Suppressor macrophage treated with lipopolysaccharide for 1 hour (primary cell): ENCODE results near the gene TEKT1.
"Not testable (repeated sequence)": the region's sequence is repeated elsewhere in the genome, so short reads cannot be mapped to it uniquely, and the experiment has no call there.

ENCODE experiments used
- DNase-seq, 3 donors: peaks; one replicate each; pipeline ENCODE4 v3.0.0-alpha.2; 2020 to 2022

TEKT1 gene

GRCh38 chr17:6831661-6832263 lies at the start of gene TEKT1:
Gene TEKT1, minus strand, starts transcription at chr17:6831729. Its CDS starts 1,353 bp downstream, at chr17:6830376.
- DNase-seq: peak; percentile 82 to 85 (median 85)

GRCh38 chr17:6879221-6879975 lies 47.9 kb upstream of the TEKT1 start:
- peak in 2 of 3 donors; percentile 21 to 23 for DNase-seq

- not testable (repeated sequence) for DNase-seq
Measured at GRCh38 chr17:6875276-6875675, 43.7 kb upstream of the TEKT1 start.

- no peak for DNase-seq
Measured at GRCh38 chr17:6872936-6873335, 41.4 kb upstream of the TEKT1 start.

- no peak for DNase-seq
Measured at GRCh38 chr17:6870841-6871240, 39.3 kb upstream of the TEKT1 start.

GRCh38 chr17:6868582-6868981 lies 37.1 kb upstream of the TEKT1 start:
- no peak for DNase-seq

- no peak for DNase-seq
Measured at GRCh38 chr17:6867849-6868248, 36.3 kb upstream of the TEKT1 start.

- DNase-seq: no peak
Measured at GRCh38 chr17:6862825-6863224, 31.3 kb upstream of the TEKT1 start.

- no peak for DNase-seq
Measured at GRCh38 chr17:6862122-6862521, 30.6 kb upstream of the TEKT1 start.

GRCh38 chr17:6857904-6858303 lies 26.4 kb upstream of the TEKT1 start:
- no peak for DNase-seq

GRCh38 chr17:6857336-6857735 lies 25.8 kb upstream of the TEKT1 start:
- no peak for DNase-seq

GRCh38 chr17:6856051-6856450 lies 24.5 kb upstream of the TEKT1 start:
- no peak for DNase-seq

- no peak for DNase-seq
Measured at GRCh38 chr17:6853764-6854442, 22.4 kb upstream of the TEKT1 start.

GRCh38 chr17:6848545-6849179 lies 17.1 kb upstream of the TEKT1 start:
- not testable (repeated sequence) for DNase-seq

GRCh38 chr17:6846138-6846537 lies 14.6 kb upstream of the TEKT1 start:
- DNase-seq: not testable (repeated sequence)

- DNase-seq: not testable (repeated sequence)
Measured at GRCh38 chr17:6844406-6844805, 12.9 kb upstream of the TEKT1 start.

- peak; percentile 68 to 84 (median 78) for DNase-seq
Measured at GRCh38 chr17:6843241-6843880, 11.8 kb upstream of the TEKT1 start.

GRCh38 chr17:6841769-6842168 lies 10.2 kb upstream of the TEKT1 start:
- DNase-seq: not testable (repeated sequence)

- peak in 1 of 3 donors; percentile 3 for DNase-seq
Measured at GRCh38 chr17:6830383-6830986, 1.0 kb downstream of the TEKT1 start.

GRCh38 chr17:6823011-6823442 lies 8.5 kb downstream of the TEKT1 start:
- peak in 1 of 3 donors; percentile 11 for DNase-seq

GRCh38 chr17:6818938-6819337 lies 12.6 kb downstream of the TEKT1 start:
- no peak for DNase-seq

- not testable (repeated sequence) for DNase-seq
Measured at GRCh38 chr17:6816368-6816767, 15.2 kb downstream of the TEKT1 start.
